WTC11 (cell line): ENCODE measurements around the gene CHST14. TPM values are rescaled to one million over a fixed set of nuclear protein-coding genes. Genes with fewer than 3 reads are reported as not detected.

Source experiments
- ATAC-seq: fragments of 200-7000 bp; cut with Tn5 transposase; 2 replicates; pipeline ENCODE4 v1.10.0; 2021; ENCODE audit warnings: mild to moderate bottlenecking, moderate library complexity
- CTCF ChIA-PET: fragments of 300-600 bp; sonication (Branson Sonifier 250); formaldehyde crosslinking; loops from one replicate; lab custom pipeline; 2021; ENCODE audit warnings: antibody characterized with exemption; lab: Charles Lee
- POLR2A ChIA-PET: fragments of 350-600 bp; sonication (Branson Sonifier 250); formaldehyde crosslinking; loops from one replicate; lab custom pipeline; 2021; ENCODE audit warnings: antibody characterized with exemption; lab: Charles Lee
- DNase-seq: peaks from one replicate; pipeline ENCODE4 v3.0.0; 2021; ENCODE audit warnings: low spot score
- H3K27ac Mint-ChIP-seq: 2 replicates; pipeline ENCODE4 v1.8.0; 2021; ENCODE audit warnings: mixed read lengths
- H3K27me3 Mint-ChIP-seq: 2 replicates; pipeline ENCODE4 v1.8.0; 2021; ENCODE audit warnings: low read depth, mild to moderate bottlenecking, moderate library complexity, mixed read lengths
- H3K36me3 Mint-ChIP-seq: 2 replicates; pipeline ENCODE4 v1.8.0; 2021; ENCODE audit warnings: mixed read lengths
- H3K4me1 Mint-ChIP-seq: 2 replicates; pipeline ENCODE4 v1.8.0; 2022; ENCODE audit warnings: mixed read lengths
- H3K4me3 Mint-ChIP-seq: 2 replicates; pipeline ENCODE4 v1.8.0; 2021; ENCODE audit warnings: mild to moderate bottlenecking, moderate library complexity, mixed read lengths
- H3K9me3 Mint-ChIP-seq: 2 replicates; pipeline ENCODE4 v1.8.0; 2021; ENCODE audit warnings: mixed read lengths
- AFF4 ChIP-seq: sonication (generic); formaldehyde crosslinking; IDR thresholded peaks from 2 replicates; pipeline ENCODE4 v1.8.1; 2023; ENCODE audit warnings: mild to moderate bottlenecking, missing genetic modification reagents, borderline replicate concordance
- ELF4 ChIP-seq: sonication (generic); formaldehyde crosslinking; IDR thresholded peaks from 2 replicates; pipeline ENCODE4 v1.8.1; 2022; ENCODE audit warnings: low read depth, mild to moderate bottlenecking, moderate library complexity, missing genetic modification reagents
- ERG ChIP-seq: fragments of 250-450 bp; sonication (Bioruptor Pico); IDR thresholded peaks from 2 replicates; pipeline ENCODE4 v1.8.0; 2021; ENCODE audit warnings: mild to moderate bottlenecking
- ETV6 ChIP-seq: sonication (generic); formaldehyde crosslinking; IDR thresholded peaks from 2 replicates; pipeline ENCODE4 v1.8.1; 2022; ENCODE audit warnings: mild to moderate bottlenecking, missing genetic modification reagents
- GRHL2 ChIP-seq: fragments of 250-450 bp; sonication (Bioruptor Pico); IDR thresholded peaks from 2 replicates; pipeline ENCODE4 v1.8.0; 2022; ENCODE audit warnings: mild to moderate bottlenecking, moderate library complexity; ENCODE audit not compliant: insufficient replicate concordance, severe bottlenecking
- HMGA2 ChIP-seq: fragments of 250-450 bp; sonication (Bioruptor Pico); IDR thresholded peaks from 2 replicates; pipeline ENCODE4 v1.4.0; 2021; ENCODE audit warnings: mild to moderate bottlenecking, moderate library complexity
- JAZF1 ChIP-seq: fragments of 250-450 bp; sonication (Bioruptor Pico); IDR thresholded peaks from 2 replicates; pipeline ENCODE4 v1.9.0; 2021; ENCODE audit warnings: moderate library complexity, mild to moderate bottlenecking, inconsistent platforms
- JUN ChIP-seq: sonication (generic); formaldehyde crosslinking; IDR thresholded peaks from 2 replicates; pipeline ENCODE4 v1.8.0; 2023; ENCODE audit warnings: mild to moderate bottlenecking, missing genetic modification reagents
- KAT7 ChIP-seq: sonication (generic); formaldehyde crosslinking; IDR thresholded peaks from 2 replicates; pipeline ENCODE4 v1.8.1; 2023; ENCODE audit warnings: missing genetic modification reagents, mild to moderate bottlenecking, borderline replicate concordance
- MAX ChIP-seq: sonication (generic); formaldehyde crosslinking; IDR thresholded peaks from 2 replicates; pipeline ENCODE4 v1.8.0; 2022; ENCODE audit warnings: mild to moderate bottlenecking, missing genetic modification reagents
- NR1H2 ChIP-seq: sonication (generic); formaldehyde crosslinking; IDR thresholded peaks from 2 replicates; pipeline ENCODE4 v1.9.0; 2021; ENCODE audit warnings: mild to moderate bottlenecking, moderate library complexity, missing genetic modification reagents
- NR2C2 ChIP-seq: sonication (generic); formaldehyde crosslinking; IDR thresholded peaks from 2 replicates; pipeline ENCODE4 v1.8.0; 2022; ENCODE audit warnings: mild to moderate bottlenecking, missing genetic modification reagents
- NR3C1 ChIP-seq: sonication (generic); formaldehyde crosslinking; conservative IDR thresholded peaks from 2 replicates; pipeline ENCODE4 v1.8.1; 2023; ENCODE audit warnings: low read depth, mild to moderate bottlenecking, missing genetic modification reagents
- PRRX2 ChIP-seq: fragments of 250-450 bp; sonication (Bioruptor Pico); IDR thresholded peaks from 2 replicates; pipeline ENCODE4 v1.8.0; 2021; ENCODE audit warnings: mild to moderate bottlenecking
- SP1 ChIP-seq: sonication (generic); formaldehyde crosslinking; conservative IDR thresholded peaks from 2 replicates; pipeline ENCODE4 v1.8.1; 2022; ENCODE audit warnings: missing genetic modification reagents
- ZBTB43 ChIP-seq: sonication (generic); formaldehyde crosslinking; IDR thresholded peaks from 2 replicates; pipeline ENCODE4 v1.8.1; 2023; ENCODE audit warnings: mild to moderate bottlenecking, missing genetic modification reagents
- ZNF121 ChIP-seq: sonication (generic); formaldehyde crosslinking; IDR thresholded peaks from 2 replicates; pipeline ENCODE4 v1.8.0; 2023; ENCODE audit warnings: missing genetic modification reagents
- ZNF416 ChIP-seq: fragments of 250-450 bp; sonication (Bioruptor Pico); IDR thresholded peaks from 2 replicates; pipeline ENCODE4 v1.9.0; 2021; ENCODE audit warnings: mild to moderate bottlenecking, inconsistent platforms
- ZNF423 ChIP-seq: fragments of 250-450 bp; sonication (Bioruptor Pico); IDR thresholded peaks from 2 replicates; pipeline ENCODE4 v2.1.2; 2022; ENCODE audit warnings: mild to moderate bottlenecking, moderate library complexity
- total RNA-seq: library from RNA; stranded (reverse); gene quantifications from 3 replicates; pipeline ENCODE4 v1.2.3, GENCODE V29; 2021
- TF ChIP-seq, protein P1 (sequence below): sonication (generic); formaldehyde crosslinking; IDR thresholded peaks from 2 replicates; pipeline ENCODE4 v1.8.0; 2022; ENCODE audit warnings: missing genetic modification reagents
- TF ChIP-seq, protein P2 (sequence below): sonication (generic); formaldehyde crosslinking; IDR thresholded peaks from 2 replicates; pipeline ENCODE4 v1.8.1; 2022; ENCODE audit warnings: low read depth, mild to moderate bottlenecking, moderate library complexity, missing genetic modification reagents, borderline replicate concordance

Gene CHST14
- total RNA-seq, 1 experiment from 2014 or later: 21.3 TPM

DNA sequence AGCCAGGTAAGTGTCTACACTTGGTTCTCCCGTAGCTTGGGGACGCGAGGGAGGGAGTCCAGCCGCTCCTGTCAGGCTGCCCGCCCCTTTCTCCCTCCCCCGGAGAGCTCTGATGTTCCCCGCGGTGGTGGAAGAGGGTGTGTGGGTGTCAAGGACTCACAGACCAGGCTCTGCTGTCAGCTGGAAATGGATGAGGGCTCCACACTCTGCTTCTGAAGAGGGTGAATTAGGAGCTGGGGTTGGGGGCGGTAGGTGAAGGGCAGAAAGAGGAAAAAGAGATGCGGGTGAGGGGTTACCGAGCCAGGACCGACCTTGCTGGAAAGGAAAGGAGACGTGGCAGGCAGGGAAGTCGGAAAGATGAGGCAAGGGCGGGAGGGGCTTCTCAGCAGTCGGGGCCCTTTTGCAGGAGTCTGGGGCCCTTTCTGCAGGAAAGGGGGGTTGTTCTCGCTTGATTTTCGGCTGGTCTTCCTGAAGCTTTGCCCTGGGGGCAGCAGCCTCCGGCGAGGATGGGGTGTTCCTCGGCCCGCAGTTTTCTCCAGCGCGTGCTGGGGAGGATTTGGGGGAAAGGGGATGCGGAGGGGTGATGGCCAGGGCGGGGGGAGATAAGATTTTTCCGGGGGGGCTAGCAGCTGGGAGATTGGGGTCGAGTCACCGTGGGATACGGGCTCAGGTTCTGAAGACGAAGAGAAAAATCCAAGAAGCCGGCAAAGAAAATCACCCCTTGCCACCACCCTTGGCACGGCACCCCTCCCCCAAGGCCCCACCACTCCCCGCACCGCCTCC, 30.6 kb upstream of the CHST14 start:
- peak; percentile 54 for DNase-seq
- Mint-ChIP-seq H3K4me1 (peaks cover 57% of the 10 kb centered on the region), H3K27me3 (peaks cover 7% of the 10 kb centered on the region)

GRCh38 chr15:40440743-40441564, 29.8 kb upstream of the CHST14 start, which contains the start of gene BAHD1:
BAHD1 (plus strand) TSS chr15:40440953; CDS start chr15:40458465, 17,512 bp downstream.
- 0 out of 2 replicates have a peak, but pooled peaks cover 3% of the 10 kb centered on the region for H3K36me3 Mint-ChIP-seq
- CTCF ChIA-PET: interaction anchor here (0.6 to 2.6 kb wide), 16 partner anchors 9 to 418 kb away, joined by 3 to 23 read pairs (median 4); partner anchors contain the start of gene CCDC9B
- peak within 1 kb of the TSS; percentile 78 for H3K27ac Mint-ChIP-seq
- H3K27me3 Mint-ChIP-seq: no peaks in the 10 kb centered on the region
- peaks cover 58% of the 10 kb centered on the region for H3K4me1 Mint-ChIP-seq
- ATAC-seq (peak; percentile 69), DNase-seq (peak; percentile 99)
- H3K4me3 Mint-ChIP-seq: peak within 1 kb of the TSS; percentile 90
- no peaks in the 10 kb centered on the region for H3K9me3 Mint-ChIP-seq
- POLR2A ChIA-PET: interaction anchor here (1.8 to 3.2 kb wide), 3 partner anchors 11 to 118 kb away, joined by 4 to 32 read pairs (median 5); partner anchors contain the start of gene IVD
- TF ChIP-seq NR3C1 (CRISPR knock-in tag): no peak
- TF ChIP-seq ZNF121 (CRISPR knock-in tag): no peak
- no peak for TF ChIP-seq JAZF1 (CRISPR knock-in tag)
- TF ChIP-seq, protein P1, sequence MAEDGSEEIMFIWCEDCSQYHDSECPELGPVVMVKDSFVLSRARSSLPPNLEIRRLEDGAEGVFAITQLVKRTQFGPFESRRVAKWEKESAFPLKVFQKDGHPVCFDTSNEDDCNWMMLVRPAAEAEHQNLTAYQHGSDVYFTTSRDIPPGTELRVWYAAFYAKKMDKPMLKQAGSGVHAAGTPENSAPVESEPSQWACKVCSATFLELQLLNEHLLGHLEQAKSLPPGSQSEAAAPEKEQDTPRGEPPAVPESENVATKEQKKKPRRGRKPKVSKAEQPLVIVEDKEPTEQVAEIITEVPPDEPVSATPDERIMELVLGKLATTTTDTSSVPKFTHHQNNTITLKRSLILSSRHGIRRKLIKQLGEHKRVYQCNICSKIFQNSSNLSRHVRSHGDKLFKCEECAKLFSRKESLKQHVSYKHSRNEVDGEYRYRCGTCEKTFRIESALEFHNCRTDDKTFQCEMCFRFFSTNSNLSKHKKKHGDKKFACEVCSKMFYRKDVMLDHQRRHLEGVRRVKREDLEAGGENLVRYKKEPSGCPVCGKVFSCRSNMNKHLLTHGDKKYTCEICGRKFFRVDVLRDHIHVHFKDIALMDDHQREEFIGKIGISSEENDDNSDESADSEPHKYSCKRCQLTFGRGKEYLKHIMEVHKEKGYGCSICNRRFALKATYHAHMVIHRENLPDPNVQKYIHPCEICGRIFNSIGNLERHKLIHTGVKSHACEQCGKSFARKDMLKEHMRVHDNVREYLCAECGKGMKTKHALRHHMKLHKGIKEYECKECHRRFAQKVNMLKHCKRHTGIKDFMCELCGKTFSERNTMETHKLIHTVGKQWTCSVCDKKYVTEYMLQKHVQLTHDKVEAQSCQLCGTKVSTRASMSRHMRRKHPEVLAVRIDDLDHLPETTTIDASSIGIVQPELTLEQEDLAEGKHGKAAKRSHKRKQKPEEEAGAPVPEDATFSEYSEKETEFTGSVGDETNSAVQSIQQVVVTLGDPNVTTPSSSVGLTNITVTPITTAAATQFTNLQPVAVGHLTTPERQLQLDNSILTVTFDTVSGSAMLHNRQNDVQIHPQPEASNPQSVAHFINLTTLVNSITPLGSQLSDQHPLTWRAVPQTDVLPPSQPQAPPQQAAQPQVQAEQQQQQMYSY (CRISPR knock-in tag): no peak
- no peak for TF ChIP-seq AFF4
- no peak for TF ChIP-seq HMGA2 (CRISPR knock-in tag)
- TF ChIP-seq MAX (CRISPR knock-in tag): peak; percentile 61; the same call in 1 of the 2 replicates
- TF ChIP-seq, protein P2, sequence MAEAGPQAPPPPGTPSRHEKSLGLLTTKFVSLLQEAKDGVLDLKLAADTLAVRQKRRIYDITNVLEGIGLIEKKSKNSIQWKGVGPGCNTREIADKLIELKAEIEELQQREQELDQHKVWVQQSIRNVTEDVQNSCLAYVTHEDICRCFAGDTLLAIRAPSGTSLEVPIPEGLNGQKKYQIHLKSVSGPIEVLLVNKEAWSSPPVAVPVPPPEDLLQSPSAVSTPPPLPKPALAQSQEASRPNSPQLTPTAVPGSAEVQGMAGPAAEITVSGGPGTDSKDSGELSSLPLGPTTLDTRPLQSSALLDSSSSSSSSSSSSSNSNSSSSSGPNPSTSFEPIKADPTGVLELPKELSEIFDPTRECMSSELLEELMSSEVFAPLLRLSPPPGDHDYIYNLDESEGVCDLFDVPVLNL (CRISPR knock-in tag): 0 out of 2 replicates have a peak, but pooled peaks have one; percentile 25
- no peak for TF ChIP-seq ZBTB43
- TF ChIP-seq ERG: no peak
- no peak for TF ChIP-seq ELF4
- peak; percentile 58; the same call in 1 of the 2 replicates for TF ChIP-seq SP1 (CRISPR knock-in tag)
- TF ChIP-seq GRHL2: no peak
- TF ChIP-seq NR2C2 (CRISPR knock-in tag): no peak
- peak; percentile 39; the same call in 1 of the 2 replicates for TF ChIP-seq KAT7 (CRISPR knock-in tag)
- TF ChIP-seq ZNF416 (CRISPR knock-in tag): 0 out of 2 replicates have a peak, but pooled peaks have one; percentile 11

More for the DNA sequence above, 30.6 kb upstream of the CHST14 start:
- ATAC-seq: no peak
- TF ChIP-seq NR1H2 (CRISPR knock-in tag): peak; percentile 66; the same call in 1 of the 2 replicates
- TF ChIP-seq MAX (CRISPR knock-in tag): no peak
- TF ChIP-seq ZNF423 (CRISPR knock-in tag): 0 out of 2 replicates have a peak, but pooled peaks have one; percentile 4
- no peak for TF ChIP-seq ETV6 (CRISPR knock-in tag)
- no peak for TF ChIP-seq JUN (CRISPR knock-in tag)
- TF ChIP-seq PRRX2 (CRISPR knock-in tag): no peak
- ChIA-PET CTCF (interaction anchor here (0.6 to 2.6 kb wide), 26 partner anchors 9 to 419 kb away, joined by 3 to 23 read pairs (median 4); partner anchors contain the start of genes CCDC9B and INAFM2), POLR2A (interaction anchor here (0.7 to 3.2 kb wide), 9 partner anchors 12 to 553 kb away, joined by 3 to 32 read pairs (median 4); partner anchors contain the start of genes CCDC32, CHST14 and IVD)
- Mint-ChIP-seq H3K36me3 (0 out of 2 replicates have a peak, but pooled peaks cover 3% of the 10 kb centered on the region), H3K9me3 (no peaks in the 10 kb centered on the region), H3K4me3 (peak overlapping the region; percentile 90), H3K27ac (peak overlapping the region; percentile 78)
